Thyroid gland (tissue), 4 donors: ENCODE measurements around the gene B4GALT7.

Experiments used
- POLR2A ChIP-seq, 2 donors: fragments of 450-650 bp; IDR thresholded peaks; one replicate each; pipeline ENCODE4 v1.6.1; 2017; ENCODE audit warnings: antibody characterized with exemption in 2 of 2, mild to moderate bottlenecking in 2 of 2, moderate library complexity in 1 of 2
- TF ChIP-seq, protein P1 (sequence below), 6 experiments: fragments of 200-600 bp in 3 of 6; fragments of 450-650 bp in 3 of 6; sonication (generic) in 3 of 6; IDR thresholded peaks; one replicate each; pipeline ENCODE4 v1.5.1; 2016 to 2019; ENCODE audit warnings: antibody characterized with exemption in 6 of 6, mild to moderate bottlenecking in 2 of 6, inconsistent platforms in 1 of 6, moderate library complexity in 1 of 6

DNA sequence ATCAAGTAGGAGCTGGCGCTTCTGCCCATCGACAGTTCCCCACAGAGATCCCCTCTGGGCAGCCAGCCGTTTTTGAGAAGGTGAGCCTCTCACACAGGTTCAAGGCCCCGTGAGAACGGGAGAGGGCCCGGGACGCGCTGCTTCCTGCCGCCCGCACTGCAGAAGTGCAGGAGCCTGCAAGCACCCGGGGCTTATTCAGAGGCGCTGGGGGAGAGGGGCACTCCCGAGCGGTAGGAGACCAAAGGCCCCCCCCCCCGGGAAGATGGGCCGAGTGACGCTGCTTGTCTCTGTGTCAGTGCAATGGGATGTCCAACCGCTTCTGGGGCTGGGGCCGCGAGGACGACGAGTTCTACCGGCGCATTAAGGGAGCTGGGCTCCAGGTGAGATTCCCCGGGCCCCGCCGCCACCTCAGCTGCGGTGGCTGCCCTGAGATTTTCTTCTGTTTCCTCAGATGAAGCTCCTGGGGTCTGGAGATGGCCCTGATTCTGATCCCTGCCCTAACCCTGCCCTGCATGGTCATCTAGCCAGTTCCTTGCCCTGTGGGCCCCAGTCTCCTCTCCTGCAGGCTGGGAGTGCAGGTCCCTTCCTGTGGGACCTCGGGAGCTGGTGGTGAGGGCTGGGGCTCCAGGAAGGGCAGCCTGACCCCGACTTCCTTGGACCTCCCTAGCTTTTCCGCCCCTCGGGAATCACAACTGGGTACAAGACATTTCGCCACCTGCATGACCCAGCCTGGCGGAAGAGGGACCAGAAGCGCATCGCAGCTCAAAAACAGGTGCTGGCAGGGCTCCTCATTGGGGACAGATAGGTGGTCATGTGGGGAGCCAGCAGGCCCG is 8.5 kb downstream of the B4GALT7 start:
- TF ChIP-seq, protein P1, sequence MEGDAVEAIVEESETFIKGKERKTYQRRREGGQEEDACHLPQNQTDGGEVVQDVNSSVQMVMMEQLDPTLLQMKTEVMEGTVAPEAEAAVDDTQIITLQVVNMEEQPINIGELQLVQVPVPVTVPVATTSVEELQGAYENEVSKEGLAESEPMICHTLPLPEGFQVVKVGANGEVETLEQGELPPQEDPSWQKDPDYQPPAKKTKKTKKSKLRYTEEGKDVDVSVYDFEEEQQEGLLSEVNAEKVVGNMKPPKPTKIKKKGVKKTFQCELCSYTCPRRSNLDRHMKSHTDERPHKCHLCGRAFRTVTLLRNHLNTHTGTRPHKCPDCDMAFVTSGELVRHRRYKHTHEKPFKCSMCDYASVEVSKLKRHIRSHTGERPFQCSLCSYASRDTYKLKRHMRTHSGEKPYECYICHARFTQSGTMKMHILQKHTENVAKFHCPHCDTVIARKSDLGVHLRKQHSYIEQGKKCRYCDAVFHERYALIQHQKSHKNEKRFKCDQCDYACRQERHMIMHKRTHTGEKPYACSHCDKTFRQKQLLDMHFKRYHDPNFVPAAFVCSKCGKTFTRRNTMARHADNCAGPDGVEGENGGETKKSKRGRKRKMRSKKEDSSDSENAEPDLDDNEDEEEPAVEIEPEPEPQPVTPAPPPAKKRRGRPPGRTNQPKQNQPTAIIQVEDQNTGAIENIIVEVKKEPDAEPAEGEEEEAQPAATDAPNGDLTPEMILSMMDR (IDR thresholded peaks at IDR 0.05): no peak
- TF ChIP-seq POLR2A (IDR thresholded peaks at IDR 0.05): no peak
